Tibial nerve (tissue), 3 donors: ENCODE data around the gene ZNF415.

Experiments
- EP300 ChIP-seq, 2 donors: sonication (generic); formaldehyde crosslinking; IDR thresholded peaks; one replicate each; pipeline ENCODE4 v1.6.1; 2017; ENCODE audit warnings: antibody characterized with exemption in 2 of 2, mild to moderate bottlenecking in 1 of 2
- POLR2A ChIP-seq, 2 donors: fragments of 450-650 bp; IDR thresholded peaks; one replicate each; pipeline ENCODE4 v1.6.1; 2017; ENCODE audit warnings: antibody characterized with exemption in 2 of 2, mild to moderate bottlenecking in 2 of 2, moderate library complexity in 2 of 2

- TF ChIP-seq EP300 (IDR thresholded peaks at IDR 0.05) (no peak), POLR2A (IDR thresholded peaks at IDR 0.05) (no peak)
Observed at GRCh38 chr19:53172889-53173288, 40.2 kb upstream of the ZNF415 start.
